Activated naive CD4-positive, alpha-beta T cell treated with anti-CD3 and anti-CD28 coated beads, Interleukin-2, amount 10 ng/mL, durations not matched to agents 5 hours and 36 hours (primary cell): Measurements from ENCODE around the gene SNRPD3. TPM values are rescaled to one million over a fixed set of nuclear protein-coding genes. Genes with fewer than 3 reads are reported as not detected.

ENCODE experiments used
- total RNA-seq, 2 experiments: library from RNA; stranded (reverse); gene quantifications; one replicate each; pipeline ENCODE4 v1.2.3, GENCODE V29; 2021

SNRPD3 gene
- 10 to 100 TPM; 86.7 to 93.1 TPM for total RNA-seq

GRCh38 chr22:24555165-24556039, at the start of gene SNRPD3:
SNRPD3 (plus strand) TSS chr22:24555999; CDS start chr22:24557675, 1,676 bp downstream.

GRCh38 chr22:24554313-24555164, 1.3 kb upstream of the SNRPD3 start, which contains the start of gene GUCD1:
GUCD1 (minus strand) TSS chr22:24555138; CDS start chr22:24554991, 147 bp downstream.

GRCh38 chr22:24592851-24593558, 37.2 kb downstream of the SNRPD3 start, which contains the start of gene LRRC75B:
LRRC75B (minus strand) TSS chr22:24593073; CDS start chr22:24593039, 34 bp downstream.

GRCh38 chr22:24602847-24603769, 47.3 kb downstream of the SNRPD3 start, which contains the start of gene GGT1:
GGT1 (plus strand) TSS chr22:24603193; CDS start chr22:24611082, 7,889 bp downstream.

Other genes with a start within 250 kb of the SNRPD3 start
- 10 to 100 TPM; 31.8 to 36.5 TPM for gene ADORA2A, start 128.4 kb upstream of the SNRPD3 start, total RNA-seq
- gene UPB1, start 60.7 kb upstream of the SNRPD3 start, total RNA-seq: under 1 TPM; 0.53 to 0.83 TPM
- gene GUCD1, start 861 bp upstream of the SNRPD3 start, total RNA-seq: 100 to 1,000 TPM; 108 to 110 TPM
- gene LRRC75B, start 37.1 kb downstream of the SNRPD3 start, total RNA-seq: under 1 TPM; 0.98 to 0.99 TPM
- 10 to 100 TPM; 30.8 to 32.7 TPM for gene GGT1, start 47.2 kb downstream of the SNRPD3 start, total RNA-seq
- not detected for gene PIWIL3, start 218.7 kb downstream of the SNRPD3 start, total RNA-seq